Prostate gland (tissue), 2 donors: ENCODE results near the gene TCP10L.

ENCODE experiments used
- CTCF ChIP-seq, 4 experiments: fragments of 200-600 bp in 2 of 4; fragments of 450-650 bp in 2 of 4; sonication (generic) in 2 of 4; IDR thresholded peaks; 1 replicate in 3 of 4; 2 replicates in 1 of 4; pipeline ENCODE4 v1.5.1; 2016 to 2019; ENCODE audit warnings: antibody characterized with exemption in 4 of 4, mild to moderate bottlenecking in 2 of 4, moderate library complexity in 2 of 4
- POLR2A ChIP-seq: fragments of 450-650 bp; IDR thresholded peaks from one replicate; pipeline ENCODE4 v1.6.1; 2016; ENCODE audit warnings: antibody characterized with exemption, mild to moderate bottlenecking
- POLR2AphosphoS5 ChIP-seq: sonication (generic); formaldehyde crosslinking; IDR thresholded peaks from one replicate; pipeline ENCODE4 v1.6.1; 2017; ENCODE audit warnings: antibody characterized with exemption

- TF ChIP-seq CTCF (IDR thresholded peaks at IDR 0.05) (no peak), POLR2A (no peak), POLR2AphosphoS5 (no peak)
Observed at GRCh38 chr21:32590130-32590529, 4.8 kb upstream of the TCP10L start.
